ENCODE measurements around the gene CARS1. TPM values are rescaled to one million over a fixed set of nuclear protein-coding genes. Genes with fewer than 3 reads are reported as not detected.

Gene CARS1
- polyA plus RNA-seq, 1 donor from 2014 or later = 35.8 TPM

DNA sequence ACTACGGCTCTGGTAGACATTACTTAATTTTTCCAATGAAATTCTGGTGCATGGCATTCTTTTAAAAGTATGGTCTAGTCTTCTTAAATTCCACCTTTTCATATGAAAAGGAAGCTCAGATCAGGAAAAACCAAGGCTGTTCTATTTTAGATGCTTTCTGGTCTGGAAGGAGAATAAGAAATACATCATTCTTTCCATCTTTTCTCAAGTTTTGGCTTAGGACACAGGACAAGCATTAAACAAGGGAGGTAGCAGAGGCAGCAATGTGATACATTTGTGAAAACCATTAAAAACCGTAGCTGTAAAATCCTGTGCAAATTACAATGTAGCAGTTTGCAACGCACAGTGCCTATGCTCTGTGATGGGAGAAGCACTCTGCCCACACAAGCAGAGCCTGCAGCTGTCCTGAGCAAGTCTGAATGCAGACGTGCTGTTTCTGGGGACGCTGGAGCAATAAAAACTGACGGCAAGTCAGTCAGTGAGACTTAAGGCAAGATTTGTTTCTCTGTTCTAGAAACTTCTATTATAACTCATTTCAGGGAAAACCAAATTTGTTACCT is 88.8 kb downstream of the CARS1 start:
- no peaks in the 10 kb centered on the region for H3K9me3 Mint-ChIP-seq
- no peak overlapping the region for H3K27ac Mint-ChIP-seq
- H3K4me1 Mint-ChIP-seq = peaks cover 0 to 8% (median 0%) of the 10 kb centered on the region in 3 donors
- no peaks in the 10 kb centered on the region for H3K27me3 Mint-ChIP-seq
- H3K36me3 Mint-ChIP-seq = peaks cover 7% of the 10 kb centered on the region
- no peak overlapping the region for H3K4me3 Mint-ChIP-seq

- Mint-ChIP-seq H3K27ac (no peak overlapping the region), H3K4me1 (peaks cover 3 to 8% (median 5%) of the 10 kb centered on the region in 3 donors), H3K36me3 (peaks cover 10% of the 10 kb centered on the region), H3K4me3 (no peak overlapping the region), H3K27me3 (no peaks in the 10 kb centered on the region), H3K9me3 (no peaks in the 10 kb centered on the region)
These were observed 92.4 kb downstream of the CARS1 start for GRCh38 chr11:2964782-2965181.

DNA sequence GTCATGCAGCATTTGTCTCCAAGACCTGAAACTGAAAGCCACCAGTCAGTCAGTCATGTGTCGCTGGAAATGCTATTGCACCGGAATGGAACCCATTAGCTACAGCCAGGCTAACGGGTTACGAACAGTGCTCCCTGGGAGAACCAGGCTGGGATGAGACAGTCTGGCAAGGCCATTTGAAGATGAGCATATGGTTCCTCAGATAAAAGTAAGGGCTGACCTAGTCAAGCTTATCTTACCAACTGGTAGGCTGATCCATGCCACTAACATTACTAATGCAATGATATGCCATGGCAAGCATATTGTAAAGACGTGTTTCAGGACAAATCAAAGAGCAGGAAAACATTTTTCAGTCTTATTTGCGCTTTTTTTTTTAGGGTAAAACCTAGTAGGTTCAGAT is 93.5 kb downstream of the CARS1 start:
- H3K4me3 Mint-ChIP-seq = no peak overlapping the region
- H3K9me3 Mint-ChIP-seq = no peaks in the 10 kb centered on the region
- H3K36me3 Mint-ChIP-seq = peaks cover 9% of the 10 kb centered on the region
- H3K4me1 Mint-ChIP-seq = peaks cover 3 to 8% (median 5%) of the 10 kb centered on the region in 3 donors
- H3K27ac Mint-ChIP-seq = no peak overlapping the region
- H3K27me3 Mint-ChIP-seq = no peaks in the 10 kb centered on the region

- Mint-ChIP-seq H3K4me1 (peaks cover 3 to 8% (median 5%) of the 10 kb centered on the region in 3 donors), H3K9me3 (no peaks in the 10 kb centered on the region)
These were observed 94.0 kb downstream of the CARS1 start for GRCh38 chr11:2963112-2963754.

GRCh38 chr11:2961080-2961479 is 96.1 kb downstream of the CARS1 start:
- peaks cover 7% of the 10 kb centered on the region for H3K36me3 Mint-ChIP-seq

More at GRCh38 chr11:2963112-2963754, 94.0 kb downstream of the CARS1 start:
- H3K27ac Mint-ChIP-seq = no peak overlapping the region
- H3K27me3 Mint-ChIP-seq = no peaks in the 10 kb centered on the region
- no peak overlapping the region for H3K4me3 Mint-ChIP-seq
- H3K36me3 Mint-ChIP-seq = peaks cover 9% of the 10 kb centered on the region

GRCh38 chr11:2960139-2960538 is 97.1 kb downstream of the CARS1 start:
- peaks cover 3 to 5% (median 5%) of the 10 kb centered on the region in 3 donors for H3K4me1 Mint-ChIP-seq
- H3K27ac Mint-ChIP-seq = no peak overlapping the region
- no peaks in the 10 kb centered on the region for H3K27me3 Mint-ChIP-seq
- no peak overlapping the region for H3K4me3 Mint-ChIP-seq
- no peaks in the 10 kb centered on the region for H3K9me3 Mint-ChIP-seq
- peaks cover 7% of the 10 kb centered on the region for H3K36me3 Mint-ChIP-seq

More at GRCh38 chr11:2961080-2961479, 96.1 kb downstream of the CARS1 start:
- H3K4me3 Mint-ChIP-seq = no peak overlapping the region
- no peaks in the 10 kb centered on the region for H3K9me3 Mint-ChIP-seq
- no peaks in the 10 kb centered on the region for H3K27me3 Mint-ChIP-seq
- H3K27ac Mint-ChIP-seq = no peak overlapping the region
- H3K4me1 Mint-ChIP-seq = peaks cover 3 to 5% (median 5%) of the 10 kb centered on the region in 3 donors

GRCh38 chr11:2958251-2958650 is 99.0 kb downstream of the CARS1 start:
- H3K9me3 Mint-ChIP-seq = no peaks in the 10 kb centered on the region
- no peak overlapping the region for H3K27ac Mint-ChIP-seq
- peaks cover 2 to 5% (median 3%) of the 10 kb centered on the region in 3 donors for H3K4me1 Mint-ChIP-seq
- no peak overlapping the region for H3K4me3 Mint-ChIP-seq
- H3K36me3 Mint-ChIP-seq = peaks cover 5% of the 10 kb centered on the region
- H3K27me3 Mint-ChIP-seq = no peaks in the 10 kb centered on the region

DNA sequence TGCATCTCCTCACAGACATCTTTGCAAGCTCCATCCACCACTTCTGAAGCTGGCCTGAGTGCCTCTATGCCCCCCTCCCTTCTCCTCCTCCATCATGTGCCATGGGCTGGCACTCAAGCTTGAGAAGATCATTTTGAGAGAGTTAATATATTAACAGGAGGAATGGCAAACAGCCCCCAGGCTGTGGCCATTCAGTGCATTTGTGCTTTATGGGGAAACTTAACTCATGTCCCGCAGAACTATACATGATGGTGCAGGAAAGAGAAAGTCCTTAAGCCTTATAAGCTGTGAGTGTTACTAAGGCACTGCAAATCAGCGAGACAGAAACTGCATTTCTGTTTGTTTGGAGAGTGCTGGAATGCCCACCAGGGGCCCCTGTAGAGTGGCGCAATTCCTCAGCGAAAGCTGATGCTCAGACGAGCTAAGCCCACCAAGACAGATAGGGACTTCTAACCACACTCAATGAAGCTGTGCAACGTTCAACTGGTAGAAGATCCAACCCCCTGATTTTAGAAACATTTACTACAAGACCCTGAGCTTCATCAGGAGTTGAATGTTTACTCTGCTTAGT is 101.2 kb downstream of the CARS1 start:
- H3K27ac Mint-ChIP-seq = no peak overlapping the region
- H3K36me3 Mint-ChIP-seq = no peaks in the 10 kb centered on the region

DNA sequence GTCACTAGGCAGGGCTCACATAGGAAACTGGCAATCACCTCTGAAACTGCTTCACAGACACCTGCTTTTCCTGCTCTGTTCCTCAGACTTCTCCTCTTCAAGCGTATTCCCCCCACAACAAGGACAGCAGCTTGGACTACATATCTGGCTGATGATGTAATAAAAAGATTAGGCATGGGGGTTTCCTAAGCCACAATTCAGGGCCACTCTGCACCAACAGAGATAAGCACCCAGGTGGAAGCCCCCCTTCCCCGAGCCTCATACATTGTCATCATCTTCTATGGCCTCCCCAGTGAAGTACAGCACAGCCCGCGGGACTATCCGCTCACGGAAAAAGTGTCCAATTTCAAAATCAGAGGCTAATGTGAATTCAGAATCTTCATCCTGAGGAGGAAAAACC is 103.0 kb downstream of the CARS1 start:
- no peak overlapping the region for H3K4me3 Mint-ChIP-seq
- H3K27me3 Mint-ChIP-seq = no peaks in the 10 kb centered on the region
- H3K9me3 Mint-ChIP-seq = no peaks in the 10 kb centered on the region
- no peaks in the 10 kb centered on the region for H3K4me1 Mint-ChIP-seq
- H3K36me3 Mint-ChIP-seq = no peaks in the 10 kb centered on the region
- H3K27ac Mint-ChIP-seq = peak overlapping the region in 1 of 3 donors; percentile 10

More for the DNA sequence above, 101.2 kb downstream of the CARS1 start:
- no peak overlapping the region for H3K4me3 Mint-ChIP-seq
- H3K9me3 Mint-ChIP-seq = no peaks in the 10 kb centered on the region
- H3K4me1 Mint-ChIP-seq = peaks cover 0 to under 1% (median 0%) of the 10 kb centered on the region in 3 donors
- H3K27me3 Mint-ChIP-seq = no peaks in the 10 kb centered on the region

DNA sequence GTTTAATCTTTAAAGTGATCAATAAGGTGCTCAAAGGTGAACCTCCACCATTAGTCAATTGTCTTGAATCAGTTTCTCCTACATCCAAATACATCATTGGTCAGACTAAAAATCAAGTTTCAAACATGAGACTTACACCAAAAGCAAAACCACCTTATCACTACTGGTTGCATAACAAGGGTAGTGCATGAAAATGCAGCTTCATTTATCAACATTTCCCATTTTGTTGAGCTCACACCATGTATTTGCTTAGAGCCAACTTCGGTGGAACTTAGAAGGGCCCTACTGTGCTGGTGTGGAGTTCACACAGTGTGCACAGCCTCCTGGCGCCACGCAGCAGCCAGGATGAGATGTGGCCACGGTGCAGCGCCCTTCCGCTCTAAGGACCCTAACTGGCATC is 104.9 kb downstream of the CARS1 start:
- Mint-ChIP-seq H3K4me1 (no peaks in the 10 kb centered on the region), H3K27ac (no peak overlapping the region), H3K9me3 (no peaks in the 10 kb centered on the region), H3K4me3 (no peak overlapping the region), H3K27me3 (no peaks in the 10 kb centered on the region), H3K36me3 (peaks cover 5% of the 10 kb centered on the region)

- H3K27ac Mint-ChIP-seq = peak overlapping the region in 1 of 3 donors; percentile 40
- H3K9me3 Mint-ChIP-seq = no peaks in the 10 kb centered on the region
- H3K4me3 Mint-ChIP-seq = no peak overlapping the region
- H3K27me3 Mint-ChIP-seq = no peaks in the 10 kb centered on the region
- H3K36me3 Mint-ChIP-seq = peaks cover 5% of the 10 kb centered on the region
- H3K4me1 Mint-ChIP-seq = no peaks in the 10 kb centered on the region
These were observed 105.8 kb downstream of the CARS1 start for GRCh38 chr11:2951231-2952110.

Other genes starting within 250 kb of the CARS1 start
- not detected for gene CDKN1C, start 171.6 kb downstream of the CARS1 start, polyA plus RNA-seq
- gene PHLDA2, start 128.0 kb downstream of the CARS1 start, polyA plus RNA-seq = not detected
- 89.0 TPM for gene NAP1L4, start 65.1 kb downstream of the CARS1 start, polyA plus RNA-seq
- 0.25 TPM for gene OSBPL5, start 107.9 kb upstream of the CARS1 start, polyA plus RNA-seq
- not detected for gene MRGPRG, start 161.4 kb upstream of the CARS1 start, polyA plus RNA-seq
- gene MRGPRE, start 175.0 kb upstream of the CARS1 start, polyA plus RNA-seq = not detected

Measured in IgD-negative memory B cell (primary cell).